Panc1 (cell line): ENCODE measurements around the gene FILIP1. TPM values are rescaled to one million over a fixed set of nuclear protein-coding genes. Genes with fewer than 3 reads are reported as not detected.

Experiments used
- ATAC-seq: fragments of 200-7000 bp; cut with Tn5 transposase; 2 replicates; pipeline ENCODE4 v1.9.1; 2020; ENCODE audit warnings: mild to moderate bottlenecking, moderate library complexity
- BruUV-seq: library from RNA; stranded (reverse); fragments of 400-500 nt; replicated peaks from 2 replicates; lab custom pipeline; 2021; lab: Mats Ljungman, UMichigan
- CTCF ChIA-PET: fragments of 300-600 bp; sonication (Branson Sonifier 250); formaldehyde crosslinking; loops from one replicate; lab custom pipeline; 2022; ENCODE audit warnings: antibody characterized with exemption; lab: Charles Lee
- POLR2A ChIA-PET: fragments of 300-600 bp; sonication (Branson Sonifier 250); formaldehyde crosslinking; loops from one replicate; lab custom pipeline; 2022; ENCODE audit warnings: antibody characterized with exemption; lab: Charles Lee
- DNase-seq: peaks from one replicate; pipeline ENCODE4 v3.0.0-alpha.2; 2010; ENCODE audit warnings: low read depth, low spot score
- H3K27ac ChIP-seq: 2 replicates; pipeline ENCODE4 v1.5.1; 2011; ENCODE audit warnings: mild to moderate bottlenecking, low read length, inconsistent platforms
- H3K27me3 ChIP-seq: fragments of 200-500 bp; sonication (Bioruptor generic); 2 replicates; pipeline ENCODE4 v1.6.0; 2014; ENCODE audit warnings: low read length, inconsistent platforms; ENCODE audit not compliant: control insufficient read depth, insufficient read depth
- H3K36me3 ChIP-seq: fragments of 200-500 bp; sonication (Bioruptor generic); 2 replicates; pipeline ENCODE4 v1.5.1; 2014; ENCODE audit warnings: inconsistent platforms, mild to moderate bottlenecking, low read length, moderate library complexity; ENCODE audit not compliant: control insufficient read depth, insufficient read depth
- H3K4me1 ChIP-seq: 2 replicates; pipeline ENCODE4 v1.5.1; 2011; ENCODE audit warnings: inconsistent platforms, mild to moderate bottlenecking, low read length, moderate library complexity; ENCODE audit not compliant: control insufficient read depth, insufficient read depth
- H3K4me3 ChIP-seq, 2 experiments: 2 replicates each; pipeline ENCODE4 v1.5.1; 2011 to 2012; ENCODE audit warnings: low read depth in 2 of 2, low read length in 2 of 2, mild to moderate bottlenecking in 2 of 2, inconsistent platforms in 1 of 2, moderate library complexity in 1 of 2
- H3K9me3 ChIP-seq: fragments of 200-500 bp; sonication (Bioruptor generic); 2 replicates; pipeline ENCODE4 v1.5.1; 2014; ENCODE audit warnings: low read depth, mild to moderate bottlenecking, inconsistent platforms, low read length, moderate library complexity; ENCODE audit not compliant: control insufficient read depth, insufficient read depth
- POLR2AphosphoS5 ChIP-seq: IDR thresholded peaks from 2 replicates; pipeline ENCODE4 v1.6.1; 2012; ENCODE audit warnings: mild to moderate bottlenecking, low read depth, low read length, moderate library complexity
- REST ChIP-seq, 2 experiments: IDR thresholded peaks; 2 replicates each; pipeline ENCODE4 v1.6.1; 2011 to 2012; ENCODE audit warnings: low read depth in 2 of 2, control low read depth in 1 of 2, low read length in 1 of 2, mild to moderate bottlenecking in 1 of 2, moderate library complexity in 1 of 2; ENCODE audit not compliant: insufficient read depth in 1 of 2
- SIN3A ChIP-seq: IDR thresholded peaks from 2 replicates; pipeline ENCODE4 v1.6.1; 2012; ENCODE audit warnings: low read depth, mild to moderate bottlenecking, low read length, moderate library complexity, borderline replicate concordance; ENCODE audit not compliant: insufficient read depth
- TCF7L2 ChIP-seq: IDR thresholded peaks from 2 replicates; pipeline ENCODE4 v1.6.1; 2011; ENCODE audit warnings: mild to moderate bottlenecking, low read depth, low read length, inconsistent platforms
- in situ Hi-C: cut with HindIII; loops from 2 replicates; pipeline ENCODE4 v1.10.0; 2016; ENCODE audit warnings: low sequenced_read_pairs, low pct_unique_long_range_greater_than_20kb
- intact Hi-C: fragments of 100-400 bp; cut with micrococcal nuclease; formaldehyde crosslinking; loops from one replicate; pipeline ENCODE4 v1.10.0; 2022; ENCODE audit not compliant: unreplicated experiment
- total RNA-seq: library from RNA; stranded (reverse); gene quantifications from one replicate; pipeline ENCODE4 v1.2.1, GENCODE V29; 2021; ENCODE audit not compliant: unreplicated experiment
- TF ChIP-seq, protein P1 (sequence below): fragments of 450-650 bp; IDR thresholded peaks from 2 replicates; pipeline ENCODE4 v1.5.1; 2017; ENCODE audit warnings: mild to moderate bottlenecking

FILIP1 gene
- total RNA-seq, 1 experiment from 2014 or later, result 0.26 TPM

DNA sequence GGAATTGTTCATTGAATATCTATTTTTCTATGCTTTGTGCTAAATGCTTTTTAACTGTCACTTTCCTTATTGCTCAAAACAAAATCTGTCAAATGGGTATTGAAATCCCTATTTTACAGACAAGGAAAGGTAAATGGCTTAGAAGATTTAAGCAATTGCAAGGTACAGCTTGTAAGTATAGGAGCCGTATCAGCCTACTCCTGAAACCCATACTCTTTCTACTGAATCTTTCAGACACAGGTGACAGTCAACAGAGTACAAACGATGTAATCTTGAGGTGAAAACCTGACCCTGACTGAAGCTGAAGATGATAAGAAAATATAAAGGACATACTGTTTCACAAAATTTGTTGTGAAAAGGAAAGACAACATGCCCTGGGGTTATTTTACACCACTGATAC, 243.0 kb downstream of the FILIP1 start:
- H3K4me3 ChIP-seq, result no peak overlapping the region
- no peak for ATAC-seq
- intact Hi-C loops, result no loop called here
- DNase-seq, result no peak
- TF ChIP-seq REST (IDR thresholded peaks at IDR 0.05; ENCODE audit: insufficient read depth in 1 of 2, low read depth in 2 of 2, low read length in 1 of 2) (no peak), SIN3A (no peak), POLR2AphosphoS5 (no peak), TCF7L2 (no peak)
- TF ChIP-seq, protein P1, sequence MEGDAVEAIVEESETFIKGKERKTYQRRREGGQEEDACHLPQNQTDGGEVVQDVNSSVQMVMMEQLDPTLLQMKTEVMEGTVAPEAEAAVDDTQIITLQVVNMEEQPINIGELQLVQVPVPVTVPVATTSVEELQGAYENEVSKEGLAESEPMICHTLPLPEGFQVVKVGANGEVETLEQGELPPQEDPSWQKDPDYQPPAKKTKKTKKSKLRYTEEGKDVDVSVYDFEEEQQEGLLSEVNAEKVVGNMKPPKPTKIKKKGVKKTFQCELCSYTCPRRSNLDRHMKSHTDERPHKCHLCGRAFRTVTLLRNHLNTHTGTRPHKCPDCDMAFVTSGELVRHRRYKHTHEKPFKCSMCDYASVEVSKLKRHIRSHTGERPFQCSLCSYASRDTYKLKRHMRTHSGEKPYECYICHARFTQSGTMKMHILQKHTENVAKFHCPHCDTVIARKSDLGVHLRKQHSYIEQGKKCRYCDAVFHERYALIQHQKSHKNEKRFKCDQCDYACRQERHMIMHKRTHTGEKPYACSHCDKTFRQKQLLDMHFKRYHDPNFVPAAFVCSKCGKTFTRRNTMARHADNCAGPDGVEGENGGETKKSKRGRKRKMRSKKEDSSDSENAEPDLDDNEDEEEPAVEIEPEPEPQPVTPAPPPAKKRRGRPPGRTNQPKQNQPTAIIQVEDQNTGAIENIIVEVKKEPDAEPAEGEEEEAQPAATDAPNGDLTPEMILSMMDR, result no peak
- H3K9me3 ChIP-seq, result no peaks in the 10 kb centered on the region
- in situ Hi-C loops, result no loop called here
- H3K27me3 ChIP-seq, result no peaks in the 10 kb centered on the region
- ChIA-PET CTCF (no interaction called here), POLR2A (no interaction called here)
- H3K36me3 ChIP-seq, result peaks cover 6% of the 10 kb centered on the region
- no TSS peak for BruUV-seq
- H3K27ac ChIP-seq, result no peak overlapping the region
- no peaks in the 10 kb centered on the region for H3K4me1 ChIP-seq

- Histone ChIP-seq H3K36me3 (peaks cover 5% of the 10 kb centered on the region), H3K9me3 (no peaks in the 10 kb centered on the region), H3K4me1 (no peaks in the 10 kb centered on the region), H3K4me3 (no peak overlapping the region), H3K27ac (no peak overlapping the region), H3K27me3 (no peaks in the 10 kb centered on the region)
- no peak for ATAC-seq
- POLR2A ChIA-PET, result interaction anchor here (0.5 kb wide), 1 partner anchor 195 kb away, joined by 3 read pairs; no protein-coding TSS in a partner anchor
- intact Hi-C loops (no loop called here), in situ Hi-C loops (no loop called here)
- CTCF ChIA-PET, result interaction anchor here (0.7 kb wide), 1 partner anchor 13 kb away, joined by 5 read pairs; no protein-coding TSS in a partner anchor
- BruUV-seq, result no TSS peak
- DNase-seq, result no peak
- no peak for TF ChIP-seq SIN3A
- TF ChIP-seq REST (IDR thresholded peaks at IDR 0.05; ENCODE audit: insufficient read depth in 1 of 2, low read depth in 2 of 2, low read length in 1 of 2), result no peak
- TF ChIP-seq POLR2AphosphoS5, result no peak
- TF ChIP-seq TCF7L2, result no peak
- TF ChIP-seq, protein P1, result no peak
These were observed 243.8 kb downstream of the FILIP1 start for GRCh38 chr6:75249837-75250236.
